HepG2 (cell line): Measurements from ENCODE around the gene FHIT. TPM values are rescaled to one million over a fixed set of nuclear protein-coding genes. Genes with fewer than 3 reads are reported as not detected.

Experiments
- ATAC-seq: fragments of 200-7000 bp; cut with Tn5 transposase; 3 replicates; pipeline ENCODE4 v1.9.1; 2020; ENCODE audit warnings: mild to moderate bottlenecking, moderate library complexity
- BruUV-seq: library from RNA; stranded (reverse); fragments of 400-500 nt; replicated peaks from 2 replicates; lab custom pipeline; 2021; lab: Mats Ljungman, UMichigan
- CTCF ChIA-PET: fragments of 300-600 bp; formaldehyde crosslinking; extraction: SDS; loops from one replicate; lab custom pipeline; 2021; ENCODE audit warnings: low total read pairs, inconsistent platforms, low intra/inter-chr PET ratio; lab: Yijun Ruan, JAX
- POLR2A ChIA-PET: fragments of 350-600 bp; sonication (Branson Sonifier 250); formaldehyde crosslinking; loops from one replicate; lab custom pipeline; 2020; ENCODE audit warnings: antibody characterized with exemption, inconsistent platforms; lab: Yijun Ruan, JAX
- DNase-seq: peaks from one replicate; pipeline ENCODE4 v3.0.0-alpha.2; 2015; ENCODE audit warnings: low spot score
- FAIRE-seq: peaks from 3 replicates; lab custom pipeline; 2011; peaks lifted over from hg19 to GRCh38; lab: Jason Lieb, UNC
- H2AFZ ChIP-seq: one replicate; pipeline ENCODE4 v1.6.1; 2011; ENCODE audit warnings: low read length, inconsistent platforms
- H3K27ac ChIP-seq: fragments of 300-600 bp; 3 replicates; pipeline ENCODE4 v1.8.0; 2011; ENCODE audit warnings: mixed run types, mild to moderate bottlenecking, mixed read lengths, low read length, inconsistent platforms; ENCODE audit not compliant: insufficient read depth; ENCODE audit errors: extremely low read length
- H3K27me3 ChIP-seq, 2 experiments: fragments of 200-600 bp in 1 of 2; 2 replicates in 1 of 2; 3 replicates in 1 of 2; pipeline versions ENCODE4 v1.6.0 to v1.8.0; 2011; ENCODE audit warnings: low read length in 2 of 2, mild to moderate bottlenecking in 2 of 2, moderate library complexity in 2 of 2, inconsistent platforms in 1 of 2; ENCODE audit not compliant: insufficient read depth in 2 of 2, control insufficient read depth in 1 of 2
- H3K36me3 ChIP-seq, 2 experiments: fragments of 200-600 bp in 1 of 2; replicated peaks in 1 of 2; 2 replicates in 1 of 2; 3 replicates in 1 of 2; pipeline versions ENCODE4 v1.5.1 to v1.8.0; 2011; ENCODE audit warnings: low read length in 2 of 2, inconsistent platforms in 1 of 2; ENCODE audit not compliant: insufficient read depth in 2 of 2, control insufficient read depth in 1 of 2
- H3K4me1 ChIP-seq: 2 replicates; pipeline ENCODE4 v1.5.1; 2012; ENCODE audit warnings: low read length, inconsistent platforms; ENCODE audit not compliant: insufficient read depth
- H3K4me2 ChIP-seq: 2 replicates; pipeline ENCODE4 v1.6.0; 2011; ENCODE audit warnings: low read depth, low read length, inconsistent platforms
- H3K4me3 ChIP-seq, 3 experiments: fragments of 200-600 bp in 1 of 3; sonication (generic), shearing (Covaris generic) in 1 of 3; replicated peaks in 1 of 3; 2 replicates each; pipeline ENCODE4 v1.5.1; 2011 to 2016; ENCODE audit warnings: low read length in 3 of 3, inconsistent platforms in 2 of 3, low read depth in 2 of 3, mild to moderate bottlenecking in 2 of 3, control low read depth in 1 of 3, mixed read lengths in 1 of 3; ENCODE audit not compliant: insufficient read depth in 1 of 3
- H3K79me2 ChIP-seq: one replicate; pipeline ENCODE4 v1.6.1; 2011; ENCODE audit warnings: low read length, inconsistent platforms; ENCODE audit not compliant: insufficient read depth
- H3K9ac ChIP-seq: 2 replicates; pipeline ENCODE4 v1.6.0; 2011; ENCODE audit warnings: mild to moderate bottlenecking, low read depth, low read length, inconsistent platforms; ENCODE audit not compliant: insufficient read depth
- H3K9me3 ChIP-seq: 2 replicates; pipeline ENCODE4 v1.5.1; 2012; ENCODE audit warnings: mild to moderate bottlenecking, low read length
- H4K20me1 ChIP-seq: 2 replicates; pipeline ENCODE4 v1.6.0; 2011; ENCODE audit warnings: inconsistent platforms, mild to moderate bottlenecking, low read length, moderate library complexity; ENCODE audit not compliant: insufficient read depth
- CAMTA2 ChIP-seq: sonication (generic); formaldehyde crosslinking; IDR thresholded peaks from 2 replicates; pipeline ENCODE4 v1.4.0; 2020; ENCODE audit warnings: mild to moderate bottlenecking, missing genetic modification reagents, borderline replicate concordance
- FOXP1 ChIP-seq, 2 experiments: fragments of 450-650 bp in 1 of 2; IDR thresholded peaks; 2 replicates each; pipeline ENCODE4 v1.6.1; 2017 to 2018; ENCODE audit warnings: antibody characterized with exemption in 1 of 2
- MAFF ChIP-seq: IDR thresholded peaks from 2 replicates; pipeline ENCODE4 v1.6.1; 2011; ENCODE audit warnings: low read depth, low read length, improper control_type of control experiment
- MAFK ChIP-seq, 2 experiments: IDR thresholded peaks in 1 of 2; conservative IDR thresholded peaks in 1 of 2; 2 replicates each; pipeline ENCODE4 v1.6.1; 2011; ENCODE audit warnings: improper control_type of control experiment in 2 of 2, low read length in 2 of 2
- PAXIP1 ChIP-seq: sonication (generic); formaldehyde crosslinking; conservative IDR thresholded peaks from 2 replicates; pipeline ENCODE4 v1.4.0; 2020; ENCODE audit warnings: mild to moderate bottlenecking, missing genetic modification reagents, moderate library complexity
- SETDB1 ChIP-seq: sonication (generic); formaldehyde crosslinking; IDR thresholded peaks from 2 replicates; pipeline ENCODE4 v1.5.1; 2020; ENCODE audit warnings: missing genetic modification reagents, mild to moderate bottlenecking, borderline replicate concordance
- SOX6 ChIP-seq, 2 experiments: fragments of 450-650 bp in 1 of 2; sonication (generic) in 1 of 2; formaldehyde crosslinking in 1 of 2; IDR thresholded peaks; 2 replicates each; pipeline versions ENCODE4 v1.4.0 to v1.6.1; 2017 to 2020; ENCODE audit warnings: antibody characterized with exemption in 1 of 2, mild to moderate bottlenecking in 1 of 2, missing genetic modification reagents in 1 of 2
- SP5 ChIP-seq: IDR thresholded peaks from 2 replicates; pipeline ENCODE4 v1.6.1; 2016; ENCODE audit warnings: low read depth, borderline replicate concordance
- ZNF34 ChIP-seq: sonication (generic); formaldehyde crosslinking; IDR thresholded peaks from 2 replicates; pipeline ENCODE4 v1.4.0; 2020; ENCODE audit warnings: mild to moderate bottlenecking, missing genetic modification reagents, borderline replicate concordance
- WGBS: methylation state at CpG from one replicate; pipeline ENCODE4 v1.1.6; 2017; ENCODE audit warnings: low lambda C conversion rate; 5-methylcytosine and 5-hydroxymethylcytosine counted together
- in situ Hi-C: cut with HindIII; loops from 2 replicates; pipeline ENCODE4 v1.10.0; 2017; ENCODE audit warnings: low pct_unique_long_range_greater_than_20kb; ENCODE audit not compliant: extremely low pct_ligation_motif_present
- intact Hi-C: fragments of 100-400 bp; cut with micrococcal nuclease; formaldehyde crosslinking; loops from one replicate; pipeline ENCODE4 v1.10.0; 2022; ENCODE audit not compliant: unreplicated experiment
- polyA plus RNA-seq, 8 experiments: library from polyadenylated mRNA; depleted of rRNA in 3 of 8; stranded (reverse) in 7 of 8; unstranded in 1 of 8; fragments of >200 nt; fragmentation: Illumina TruSeq in 4 of 8; extraction: Trizol in 4 of 8; gene quantifications; 2 replicates each; pipeline versions ENCODE4 v1.2.1 to v1.2.3, GENCODE V29; 2011 to 2016; ENCODE audit warnings: low read depth in 4 of 8, missing spikeins in 1 of 8, mixed read lengths in 1 of 8; ENCODE audit not compliant: insufficient read depth in 1 of 8
- total RNA-seq, 5 experiments: library from RNA; depleted of rRNA; stranded (reverse); fragments of >200 nt; fragmentation: Illumina TruSeq; extraction: Trizol; gene quantifications; 2 replicates each; pipeline ENCODE4 v1.2.3, GENCODE V29; 2016; ENCODE audit warnings: low read depth in 1 of 5

FHIT gene
- total and polyA plus RNA-seq, 2 of the 13 experiments (the other 11 are each of a cell fraction or from before 2014, with no cell fraction given): 4.0 to 4.6 TPM

- DNase-seq (no peak), FAIRE-seq (no peak), ATAC-seq (no peak; the same call in 2 of the 3 replicates)
- H3K4me2 ChIP-seq: no peak overlapping the region
- in situ Hi-C loops: no loop called here
- no TSS peak for BruUV-seq
- 0 out of 2 replicates have a peak, but pooled peaks cover 8% of the 10 kb centered on the region for H3K4me1 ChIP-seq
- intact Hi-C loops: no loop called here
- H2AFZ ChIP-seq: no peak overlapping the region
- TF ChIP-seq FOXP1 (IDR thresholded peaks at IDR 0.05): no peak
- peak; percentile 25; the same call in 1 of the 2 replicates for TF ChIP-seq FOXP1 (CRISPR knock-in tag; IDR thresholded peaks at IDR 0.05)
- TF ChIP-seq CAMTA2: no peak
- TF ChIP-seq MAFF: 0 out of 2 replicates have a peak, but pooled peaks have one; percentile 12
- peak; percentile 43; the same call in 1 of the 2 replicates for TF ChIP-seq PAXIP1
- TF ChIP-seq SP5 (CRISPR knock-in tag): no peak
- TF ChIP-seq SOX6 (IDR thresholded peaks at IDR 0.05): no peak
- TF ChIP-seq SOX6 (CRISPR knock-in tag; IDR thresholded peaks at IDR 0.05): peak; percentile 25; the same call in 1 of the 2 replicates
- TF ChIP-seq ZNF34 (CRISPR knock-in tag): no peak
- TF ChIP-seq SETDB1 (CRISPR knock-in tag): no peak
- peak; percentile 39 to 46; a peak in 2 of 4 replicates for TF ChIP-seq MAFK (conservative IDR thresholded peaks at IDR 0.05 in 1 of 2, IDR thresholded peaks at IDR 0.05 in 1 of 2; ENCODE audit: low read length in 2 of 2)
- ChIA-PET POLR2A (no interaction called here), CTCF (no interaction called here)
- WGBS: 37% methylated on average over 5 of the region's 5 CpGs
- no peaks in the 10 kb centered on the region for H3K9me3 ChIP-seq
- H3K4me3 ChIP-seq: no peak overlapping the region
- no peaks in the 10 kb centered on the region for H3K79me2 ChIP-seq
- H3K27me3 ChIP-seq: no peaks in the 10 kb centered on the region
- no peaks in the 10 kb centered on the region for H3K36me3 ChIP-seq
- H3K27ac ChIP-seq: no peak overlapping the region
- H3K9ac ChIP-seq: no peak overlapping the region
- no peaks in the 10 kb centered on the region for H4K20me1 ChIP-seq
These were observed 554.7 kb downstream of the FHIT start for GRCh38 chr3:60696428-60697125.
